ENCODE data around the gene SLC25A51. TPM values are rescaled to one million over a fixed set of nuclear protein-coding genes. Genes with fewer than 3 reads are reported as not detected.

SLC25A51 gene
- total RNA-seq, 4 donors from 2014 or later: 27.5 to 43.9 (median 35.8) TPM

DNA sequence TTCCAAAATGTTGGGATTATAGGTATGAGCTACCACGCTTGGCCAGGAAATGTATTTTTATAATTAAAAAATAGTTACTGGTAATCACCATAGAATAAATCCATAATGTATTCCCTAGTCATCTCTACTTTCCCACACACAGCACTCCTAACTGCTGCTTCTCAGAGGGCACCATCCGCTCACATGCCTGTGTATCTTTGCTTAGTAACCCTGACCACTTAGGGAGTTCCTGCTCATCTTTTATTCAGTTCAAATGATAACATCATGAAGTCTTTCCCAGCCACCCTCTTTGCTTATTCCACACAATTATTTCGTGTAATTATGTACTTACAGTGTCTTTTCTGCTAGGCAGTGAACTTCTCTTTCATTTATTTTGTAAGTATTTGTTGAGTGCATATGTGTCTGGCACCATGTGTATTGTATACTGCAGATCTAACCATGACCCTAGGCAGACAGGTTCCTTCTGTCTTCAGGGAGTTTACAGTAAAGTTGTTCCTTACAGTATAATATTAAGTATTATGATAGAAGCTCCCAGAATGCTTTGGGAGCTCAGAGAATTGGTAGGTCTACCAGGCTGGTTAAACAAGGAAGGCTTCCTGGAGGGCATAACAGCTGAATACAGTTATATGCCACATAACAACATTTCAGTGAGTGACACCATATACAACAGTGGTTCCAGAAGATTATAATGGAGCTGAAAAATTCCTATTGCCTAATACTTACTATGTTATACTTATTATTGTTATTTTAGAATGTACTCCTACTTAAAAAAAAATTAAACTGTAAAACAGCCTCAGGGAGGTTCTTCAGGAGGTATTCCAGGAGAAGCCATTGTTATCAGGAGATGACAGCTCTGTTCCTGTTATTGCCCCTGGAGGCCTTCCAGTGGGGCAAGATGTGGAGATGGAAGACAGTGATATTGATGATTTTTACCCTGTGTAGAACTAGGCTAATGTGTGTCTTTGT lies 64.1 kb downstream of the SLC25A51 start:
- Histone ChIP-seq H3K9me3 (no peaks in the 10 kb centered on the region), H3K4me1 (no peaks in the 10 kb centered on the region), H3K36me3 (peaks cover 0 to 30% of the 10 kb centered on the region in 2 donors), H3K4me3 (no peak overlapping the region), H3K27me3 (no peaks in the 10 kb centered on the region), H3K27ac (no peak overlapping the region)
- WGBS, 2 donors (ENCODE audit: low coverage in 1 of 2): 98 to 100% methylated on average over 2 to 3 of the region's 3 CpGs
- no peak for ATAC-seq
- TF ChIP-seq, protein P1, sequence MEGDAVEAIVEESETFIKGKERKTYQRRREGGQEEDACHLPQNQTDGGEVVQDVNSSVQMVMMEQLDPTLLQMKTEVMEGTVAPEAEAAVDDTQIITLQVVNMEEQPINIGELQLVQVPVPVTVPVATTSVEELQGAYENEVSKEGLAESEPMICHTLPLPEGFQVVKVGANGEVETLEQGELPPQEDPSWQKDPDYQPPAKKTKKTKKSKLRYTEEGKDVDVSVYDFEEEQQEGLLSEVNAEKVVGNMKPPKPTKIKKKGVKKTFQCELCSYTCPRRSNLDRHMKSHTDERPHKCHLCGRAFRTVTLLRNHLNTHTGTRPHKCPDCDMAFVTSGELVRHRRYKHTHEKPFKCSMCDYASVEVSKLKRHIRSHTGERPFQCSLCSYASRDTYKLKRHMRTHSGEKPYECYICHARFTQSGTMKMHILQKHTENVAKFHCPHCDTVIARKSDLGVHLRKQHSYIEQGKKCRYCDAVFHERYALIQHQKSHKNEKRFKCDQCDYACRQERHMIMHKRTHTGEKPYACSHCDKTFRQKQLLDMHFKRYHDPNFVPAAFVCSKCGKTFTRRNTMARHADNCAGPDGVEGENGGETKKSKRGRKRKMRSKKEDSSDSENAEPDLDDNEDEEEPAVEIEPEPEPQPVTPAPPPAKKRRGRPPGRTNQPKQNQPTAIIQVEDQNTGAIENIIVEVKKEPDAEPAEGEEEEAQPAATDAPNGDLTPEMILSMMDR (IDR thresholded peaks at IDR 0.05): no peak
- TF ChIP-seq EP300 (IDR thresholded peaks at IDR 0.05) (no peak), POLR2AphosphoS5 (IDR thresholded peaks at IDR 0.05) (no peak), POLR2A (IDR thresholded peaks at IDR 0.05) (no peak)

Small RNA genes within 50 kb of the gene (small RNA-seq; reads per million reads assigned to genes)
- gene RNU7-124P: 0 reads per million in 4 donors

Other genes with a start within 250 kb of the SLC25A51 start
- gene TRMT10B, start 150.3 kb downstream of the SLC25A51 start, total RNA-seq: 1 to 10 TPM; 6.3 to 8.6 (median 7.2) TPM
- gene EXOSC3, start 119.1 kb downstream of the SLC25A51 start, total RNA-seq: 10 to 100 TPM; 31.0 to 73.3 (median 49.5) TPM
- 10 to 100 TPM; 20.6 to 37.4 (median 30.1) TPM for gene DCAF10, start 103.3 kb downstream of the SLC25A51 start, total RNA-seq
- 10 to 100 TPM in 3 of 4 donors, 1 to 10 TPM in 1; 9.7 to 17.5 (median 14.2) TPM for gene SHB, start 165.1 kb upstream of the SLC25A51 start, total RNA-seq